AG09309 (cell line): ENCODE results near the gene HOXB4.

Source experiments
- DNase-seq: peaks from one replicate; pipeline ENCODE4 v3.0.0-alpha.2; 2010; ENCODE audit warnings: low read depth
- H3K4me3 ChIP-seq: 2 replicates; pipeline ENCODE4 v1.5.1; 2011; ENCODE audit warnings: mild to moderate bottlenecking, low read depth, low read length, moderate library complexity; ENCODE audit not compliant: control insufficient read depth
- CTCF ChIP-seq: IDR thresholded peaks from 2 replicates; pipeline ENCODE4 v1.5.1; 2011; ENCODE audit warnings: mild to moderate bottlenecking, low read depth, low read length, inconsistent platforms; ENCODE audit not compliant: insufficient read depth, control insufficient read depth; ENCODE audit errors: missing control alignments

Gene HOXB4

GRCh38 chr17:48546137-48546923, 31.8 kb downstream of the HOXB4 start:
- no peak for DNase-seq
- H3K4me3 ChIP-seq: no peak overlapping the region
- no peak for TF ChIP-seq CTCF

GRCh38 chr17:48545539-48545938, 32.6 kb downstream of the HOXB4 start:
- no peak for TF ChIP-seq CTCF
- no peak overlapping the region for H3K4me3 ChIP-seq
- no peak for DNase-seq

- H3K4me3 ChIP-seq: peak within 1 kb of the TSS; percentile 64
- DNase-seq: no peak
- no peak for TF ChIP-seq CTCF
Measured at GRCh38 chr17:48545022-48545375, 33.2 kb downstream of the HOXB4 start, which contains the start of gene HOXB2. Gene HOXB2, minus strand, starts transcription at chr17:48545109. Its CDS starts 198 bp downstream, at chr17:48544911.

- no peak for TF ChIP-seq CTCF
- no peak for DNase-seq
- H3K4me3 ChIP-seq: peak overlapping the region; percentile 64
Measured at GRCh38 chr17:48544349-48545021, 33.7 kb downstream of the HOXB4 start.

- peak overlapping the region; percentile 64 for H3K4me3 ChIP-seq
- TF ChIP-seq CTCF: no peak
- no peak for DNase-seq
Measured at GRCh38 chr17:48543854-48544348, 34.2 kb downstream of the HOXB4 start.

- no peak for DNase-seq
- peak overlapping the region; percentile 64 for H3K4me3 ChIP-seq
- TF ChIP-seq CTCF: no peak
Measured at GRCh38 chr17:48543107-48543853, 34.9 kb downstream of the HOXB4 start.
